Measurements from ENCODE around the gene SLC2A13. TPM values are rescaled to one million over a fixed set of nuclear protein-coding genes. Genes with fewer than 3 reads are reported as not detected.
A peak's percentile ranks its signal among the peaks of the same experiment; 100 is the strongest.

SLC2A13 gene
- total and polyA plus RNA-seq, 8 donors = 2.7 to 10.7 (median 6.8) TPM

GRCh38 chr12:39771456-39771855, 334.4 kb downstream of the SLC2A13 start:
- Histone ChIP-seq H3K36me3 (no peaks in the 10 kb centered on the region), H3K9me3 (no peaks in the 10 kb centered on the region), H3K27me3 (no peaks in the 10 kb centered on the region), H3K27ac (no peak overlapping the region), H3K4me1 (no peaks in the 10 kb centered on the region), H3K4me3 (no peak overlapping the region)
- intact Hi-C loops (cut with DNase I) = loop anchor here in 1 of 3 donors (10.0 kb wide), 1 partner anchor 223 kb away; no protein-coding TSS in a partner anchor
- FAIRE-seq = no peak
- TF ChIP-seq CTCF (IDR thresholded peaks at IDR 0.05) = no peak
- no peak for ATAC-seq
- no peak for DNase-seq
- WGBS, 2 donors = 96 to 100% methylated on average over 1 of the region's 1 CpG

- peak; percentile 95 for FAIRE-seq
- DNase-seq = no peak
- Histone ChIP-seq H3K27me3 (no peaks in the 10 kb centered on the region), H3K27ac (no peak overlapping the region), H3K9me3 (no peaks in the 10 kb centered on the region), H3K4me3 (no peak overlapping the region), H3K4me1 (no peaks in the 10 kb centered on the region), H3K36me3 (no peaks in the 10 kb centered on the region)
- ATAC-seq = peak; percentile 75 to 90 (median 89)
- WGBS, 2 donors = 32 to 43% methylated on average over 3 of the region's 3 CpGs
- intact Hi-C loops (cut with DNase I) = loop anchor here in 2 of 3 donors (10.0 kb wide), 2 partner anchors 230 to 350 kb away; no protein-coding TSS in a partner anchor
- TF ChIP-seq CTCF (IDR thresholded peaks at IDR 0.05) = peak in 3 of 4 donors; percentile 55 to 72 (median 57)
Observed at GRCh38 chr12:39764944-39765560, 340.8 kb downstream of the SLC2A13 start.

GRCh38 chr12:39763890-39764169, 342.1 kb downstream of the SLC2A13 start:
- H3K27ac ChIP-seq = no peak overlapping the region
- intact Hi-C loops (cut with DNase I) = loop anchor here in 2 of 3 donors (10.0 kb wide), 2 partner anchors 231 to 351 kb away; no protein-coding TSS in a partner anchor
- no peak for FAIRE-seq
- no peak for TF ChIP-seq CTCF (IDR thresholded peaks at IDR 0.05)
- no peak for ATAC-seq
- H3K4me3 ChIP-seq = no peak overlapping the region
- H3K4me1 ChIP-seq = no peaks in the 10 kb centered on the region
- no peaks in the 10 kb centered on the region for H3K27me3 ChIP-seq
- no peaks in the 10 kb centered on the region for H3K9me3 ChIP-seq
- 95 to 98% methylated on average over 2 of the region's 2 CpGs for WGBS, 2 donors
- DNase-seq = no peak
- no peaks in the 10 kb centered on the region for H3K36me3 ChIP-seq

GRCh38 chr12:39763071-39763889, 342.6 kb downstream of the SLC2A13 start:
- intact Hi-C loops (cut with DNase I) = loop anchor here in 2 of 3 donors (10.0 kb wide), 2 partner anchors 232 to 352 kb away; no protein-coding TSS in a partner anchor
- no peak for TF ChIP-seq CTCF (IDR thresholded peaks at IDR 0.05)
- FAIRE-seq = no peak

More at GRCh38 chr12:39763071-39763889, 342.6 kb downstream of the SLC2A13 start:
- no peaks in the 10 kb centered on the region for H3K36me3 ChIP-seq
- WGBS, 2 donors = 85 to 90% methylated on average over 6 of the region's 6 CpGs
- DNase-seq (no peak), ATAC-seq (no peak)
- no peaks in the 10 kb centered on the region for H3K4me1 ChIP-seq
- no peak overlapping the region for H3K4me3 ChIP-seq
- no peaks in the 10 kb centered on the region for H3K27me3 ChIP-seq
- H3K27ac ChIP-seq = no peak overlapping the region
- no peaks in the 10 kb centered on the region for H3K9me3 ChIP-seq

Measured in pancreas (tissue), 10 donors.